Naive thymus-derived CD4-positive, alpha-beta T cell (primary cell): ENCODE measurements around the gene PRDM16. TPM values are rescaled to one million over a fixed set of nuclear protein-coding genes. Genes with fewer than 3 reads are reported as not detected.

Experiments
- ATAC-seq: fragments of 150-1000 bp; cut with Tn5 transposase; 2 replicates; pipeline ENCODE4 v1.10.0; 2021; ENCODE audit warnings: mild to moderate bottlenecking, moderate library complexity
- CTCF ChIA-PET: fragments of 350-600 bp; sonication (Branson Sonifier 250); formaldehyde crosslinking; loops from one replicate; lab custom pipeline; 2021; ENCODE audit warnings: antibody characterized with exemption; lab: Charles Lee
- POLR2A ChIA-PET: fragments of 350-600 bp; sonication (Branson Sonifier 250); formaldehyde crosslinking; loops from one replicate; lab custom pipeline; 2021; ENCODE audit warnings: antibody characterized with exemption, inconsistent platforms; lab: Charles Lee
- DNase-seq, 9 donors: peaks; one replicate each; pipeline versions ENCODE4 v3.0.0 to v3.0.0-alpha.2; 2020 to 2022; ENCODE audit warnings: mixed read lengths in 1 of 9
- H3K27ac ChIP-seq: one replicate; pipeline ENCODE4 v1.7.0; 2013; ENCODE audit warnings: mild to moderate bottlenecking, low read depth, low read length, moderate library complexity
- H3K27me3 ChIP-seq, 2 donors: one replicate each; pipeline ENCODE4 v1.7.0; 2013; ENCODE audit warnings: low read length in 2 of 2, mild to moderate bottlenecking in 2 of 2, moderate library complexity in 2 of 2; ENCODE audit not compliant: control insufficient read depth in 2 of 2, insufficient read depth in 2 of 2
- H3K36me3 ChIP-seq, 3 experiments: 1 replicate in 2 of 3; 2 replicates in 1 of 3; pipeline ENCODE4 v1.7.0; 2013; ENCODE audit warnings: low read length in 3 of 3, mild to moderate bottlenecking in 3 of 3, moderate library complexity in 1 of 3; ENCODE audit not compliant: insufficient read depth in 3 of 3, control insufficient read depth in 2 of 3
- H3K4me1 ChIP-seq, 2 donors: one replicate each; pipeline ENCODE4 v1.7.0; 2013; ENCODE audit warnings: low read length in 2 of 2, mild to moderate bottlenecking in 2 of 2, moderate library complexity in 1 of 2; ENCODE audit not compliant: control insufficient read depth in 2 of 2, insufficient read depth in 2 of 2
- H3K4me3 ChIP-seq: 2 replicates; pipeline ENCODE4 v1.7.0; 2013; ENCODE audit warnings: mild to moderate bottlenecking, low read length
- H3K9me3 ChIP-seq, 3 experiments: 1 replicate in 2 of 3; 2 replicates in 1 of 3; pipeline ENCODE4 v1.7.0; 2013; ENCODE audit warnings: low read length in 3 of 3; ENCODE audit not compliant: control insufficient read depth in 2 of 3
- H3K27ac Mint-ChIP-seq, 9 donors: one replicate each; pipeline ENCODE4 v1.8.0; 2020 to 2022; ENCODE audit warnings: mixed read lengths in 9 of 9, mild to moderate bottlenecking in 8 of 9, moderate library complexity in 5 of 9, inconsistent platforms in 2 of 9
- H3K27me3 Mint-ChIP-seq, 5 donors: one replicate each; pipeline ENCODE4 v1.8.0; 2021 to 2022; ENCODE audit warnings: mixed read lengths in 5 of 5, mild to moderate bottlenecking in 1 of 5
- H3K36me3 Mint-ChIP-seq, 5 donors: one replicate each; pipeline ENCODE4 v1.8.0; 2020 to 2022; ENCODE audit warnings: mixed read lengths in 5 of 5, mild to moderate bottlenecking in 3 of 5, inconsistent platforms in 1 of 5
- H3K4me1 Mint-ChIP-seq, 7 donors: one replicate each; pipeline ENCODE4 v1.8.0; 2020 to 2022; ENCODE audit warnings: mixed read lengths in 7 of 7, mild to moderate bottlenecking in 3 of 7, inconsistent platforms in 1 of 7
- H3K4me3 Mint-ChIP-seq, 10 donors: one replicate each; pipeline ENCODE4 v1.8.0; 2020 to 2022; ENCODE audit warnings: mild to moderate bottlenecking in 10 of 10, mixed read lengths in 10 of 10, moderate library complexity in 6 of 10, inconsistent platforms in 2 of 10
- H3K9me3 Mint-ChIP-seq, 11 donors: one replicate each; pipeline ENCODE4 v1.8.0; 2020 to 2022; ENCODE audit warnings: mixed read lengths in 11 of 11, mild to moderate bottlenecking in 4 of 11, inconsistent platforms in 1 of 11, moderate library complexity in 1 of 11
- intact Hi-C, 2 donors: fragments of 100-400 bp; cut with micrococcal nuclease; formaldehyde crosslinking; loops; one replicate each; pipeline ENCODE4 v1.15.1; 2023
- polyA plus RNA-seq, 2 donors: library from polyadenylated mRNA; unstranded; fragments of 300-500 nt; fragmentation: Illumina TruSeq; gene quantifications; one replicate each; pipeline ENCODE4 v1.2.3, GENCODE V29; 2021
- total RNA-seq, 6 experiments: library from RNA in 5 of 6; stranded (reverse) in 5 of 6; gene quantifications; 1 replicate in 5 of 6; 2 replicates in 1 of 6; pipeline ENCODE4 v1.2.3 and lab custom pipeline; 2021 to 2026

PRDM16 gene
- total and polyA plus RNA-seq, 7 experiments from 2014 or later: 0.05 to 0.61 (median 0.36) TPM; not detected in 2

DNA sequence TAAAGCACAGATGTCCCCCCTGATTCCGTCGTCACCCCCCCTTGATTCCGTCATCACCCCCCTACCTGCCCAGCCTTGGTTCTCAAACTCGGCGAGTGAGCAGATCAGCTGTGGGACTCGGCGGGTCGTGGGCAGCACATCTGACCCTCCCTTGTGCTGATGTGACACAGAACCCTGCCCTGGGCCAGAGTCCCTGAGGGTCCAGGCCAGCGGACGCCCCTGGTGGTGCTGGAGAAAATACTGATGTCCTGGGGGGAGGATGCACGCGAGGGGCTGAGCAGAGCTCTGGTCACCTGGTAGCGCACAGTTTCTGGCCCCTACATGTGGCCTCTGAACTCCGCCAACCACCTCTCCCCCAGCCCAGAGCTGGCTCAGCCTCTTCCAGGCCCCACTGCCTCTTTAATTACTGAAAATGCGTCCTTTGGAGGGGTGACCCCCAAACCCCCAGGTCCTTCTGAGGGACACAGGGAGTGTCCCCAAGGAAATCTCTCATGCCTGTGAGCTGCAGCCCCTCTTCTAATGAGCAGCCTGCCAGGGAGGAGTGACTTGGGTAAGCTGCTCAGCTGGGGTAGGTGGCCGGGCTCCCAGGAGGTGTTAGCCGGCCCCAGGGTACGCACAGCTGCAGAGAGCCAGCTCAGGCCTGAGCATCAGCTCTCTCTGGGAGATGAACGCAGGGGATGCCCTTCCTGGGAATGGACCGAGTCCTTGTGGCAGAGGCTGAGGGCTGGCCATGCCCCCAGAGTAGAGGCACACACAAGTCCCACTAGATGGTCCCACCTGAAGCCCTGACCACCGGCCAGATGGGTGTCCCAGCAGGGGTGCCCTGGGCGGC lies 255.9 kb downstream of the PRDM16 start:
- Mint-ChIP-seq H3K4me1 (peaks cover 0 to 3% (median 1%) of the 10 kb centered on the region in 7 donors), H3K4me3 (no peak overlapping the region), H3K36me3 (no peaks in the 10 kb centered on the region), H3K27me3 (peaks cover 0 to 22% (median 13%) of the 10 kb centered on the region in 5 donors), H3K9me3 (no peaks in the 10 kb centered on the region), H3K27ac (no peak overlapping the region)
- Histone ChIP-seq H3K4me1 (no peaks in the 10 kb centered on the region), H3K27me3 (no peaks in the 10 kb centered on the region), H3K27ac (no peak overlapping the region), H3K9me3 (no peaks in the 10 kb centered on the region), H3K36me3 (no peaks in the 10 kb centered on the region), H3K4me3 (no peak overlapping the region)
- ChIA-PET POLR2A (no interaction called here), CTCF (no interaction called here)
- intact Hi-C loops: no loop called here
- DNase-seq (no peak), ATAC-seq (no peak)

DNA sequence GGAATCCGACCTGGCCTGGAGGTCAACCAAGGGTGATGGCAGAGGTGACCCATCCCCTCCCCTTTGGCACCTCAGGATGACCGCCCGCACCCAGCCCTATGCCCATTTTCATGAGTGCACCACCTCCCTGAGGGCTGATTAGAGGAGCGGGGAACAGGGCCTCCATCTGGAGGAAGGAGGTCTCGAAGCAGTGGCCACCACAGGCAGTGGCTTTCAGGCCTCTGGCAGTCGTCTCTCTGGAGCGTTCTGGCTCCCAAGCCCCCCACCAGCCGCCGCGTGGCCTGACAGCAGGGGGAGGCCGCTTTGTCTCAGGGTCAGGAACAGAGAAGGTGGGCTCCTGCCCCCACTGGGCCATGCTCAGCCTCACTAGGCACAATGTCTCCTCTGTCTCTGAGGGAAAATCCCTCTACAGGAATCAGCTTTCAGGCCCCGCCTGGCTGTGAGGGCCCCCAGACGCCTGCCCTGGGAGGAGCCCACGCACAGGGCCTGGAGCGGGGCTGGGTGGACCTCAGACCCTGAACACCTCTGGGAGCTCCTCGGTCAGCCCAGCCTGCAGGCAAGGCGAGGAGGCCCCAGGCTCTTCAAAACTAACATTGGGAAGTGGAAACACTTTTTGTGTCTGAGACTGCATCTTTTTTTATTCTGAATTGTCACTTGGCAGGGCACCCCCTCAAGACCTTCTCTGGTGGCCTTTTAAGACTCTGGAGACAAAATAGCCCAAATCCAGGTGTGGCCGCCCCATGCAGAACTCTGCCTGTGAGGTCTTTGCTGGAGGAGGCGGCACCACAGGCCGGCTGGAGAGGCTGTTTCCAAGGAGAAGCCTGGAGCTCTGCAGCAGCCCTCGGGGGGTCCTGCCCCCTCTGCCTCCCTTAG lies 257.7 kb downstream of the PRDM16 start:
- H3K36me3 Mint-ChIP-seq: no peaks in the 10 kb centered on the region
- peaks cover 0 to 22% (median 13%) of the 10 kb centered on the region in 5 donors for H3K27me3 Mint-ChIP-seq
- CTCF ChIA-PET: no interaction called here

DNA sequence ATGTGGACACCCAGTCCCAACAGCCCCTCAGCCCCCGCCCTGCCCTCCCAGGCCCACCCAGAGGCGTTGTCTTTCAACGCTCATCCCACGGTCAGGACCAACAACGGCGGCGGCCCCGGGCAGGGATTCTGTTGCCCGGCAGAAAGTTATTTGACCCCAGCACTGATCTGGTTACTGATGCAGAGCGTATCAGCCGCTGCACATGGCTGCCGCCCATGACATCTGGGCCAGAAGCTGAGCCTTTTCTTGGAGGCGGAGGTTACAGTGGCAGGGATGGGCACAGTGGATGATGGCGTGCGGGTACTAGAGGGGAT lies 258.3 kb downstream of the PRDM16 start:
- Histone ChIP-seq H3K4me1 (no peaks in the 10 kb centered on the region), H3K9me3 (no peaks in the 10 kb centered on the region), H3K36me3 (no peaks in the 10 kb centered on the region), H3K27me3 (no peaks in the 10 kb centered on the region), H3K4me3 (no peak overlapping the region), H3K27ac (no peak overlapping the region)
- no peaks in the 10 kb centered on the region for H3K9me3 Mint-ChIP-seq
- intact Hi-C loops: no loop called here
- no peak for DNase-seq
- H3K27me3 Mint-ChIP-seq: peaks cover 0 to 22% (median 13%) of the 10 kb centered on the region in 5 donors
- no peak for ATAC-seq
- H3K36me3 Mint-ChIP-seq: no peaks in the 10 kb centered on the region
- H3K4me1 Mint-ChIP-seq: peaks cover 0 to 1% (median 0%) of the 10 kb centered on the region in 7 donors
- H3K27ac Mint-ChIP-seq: no peak overlapping the region
- ChIA-PET CTCF (no interaction called here), POLR2A (no interaction called here)
- no peak overlapping the region for H3K4me3 Mint-ChIP-seq

More for the DNA sequence above, 257.7 kb downstream of the PRDM16 start:
- ATAC-seq (no peak), DNase-seq (no peak)
- POLR2A ChIA-PET: no interaction called here
- no peaks in the 10 kb centered on the region for H3K36me3 ChIP-seq
- no peaks in the 10 kb centered on the region for H3K9me3 ChIP-seq
- H3K4me3 ChIP-seq: no peak overlapping the region
- no peak overlapping the region for H3K4me3 Mint-ChIP-seq
- intact Hi-C loops: no loop called here
- H3K27ac Mint-ChIP-seq: no peak overlapping the region
- no peak overlapping the region for H3K27ac ChIP-seq
- peaks cover 0 to 1% (median 0%) of the 10 kb centered on the region in 7 donors for H3K4me1 Mint-ChIP-seq
- H3K27me3 ChIP-seq: no peaks in the 10 kb centered on the region
- no peaks in the 10 kb centered on the region for H3K4me1 ChIP-seq
- no peaks in the 10 kb centered on the region for H3K9me3 Mint-ChIP-seq

DNA sequence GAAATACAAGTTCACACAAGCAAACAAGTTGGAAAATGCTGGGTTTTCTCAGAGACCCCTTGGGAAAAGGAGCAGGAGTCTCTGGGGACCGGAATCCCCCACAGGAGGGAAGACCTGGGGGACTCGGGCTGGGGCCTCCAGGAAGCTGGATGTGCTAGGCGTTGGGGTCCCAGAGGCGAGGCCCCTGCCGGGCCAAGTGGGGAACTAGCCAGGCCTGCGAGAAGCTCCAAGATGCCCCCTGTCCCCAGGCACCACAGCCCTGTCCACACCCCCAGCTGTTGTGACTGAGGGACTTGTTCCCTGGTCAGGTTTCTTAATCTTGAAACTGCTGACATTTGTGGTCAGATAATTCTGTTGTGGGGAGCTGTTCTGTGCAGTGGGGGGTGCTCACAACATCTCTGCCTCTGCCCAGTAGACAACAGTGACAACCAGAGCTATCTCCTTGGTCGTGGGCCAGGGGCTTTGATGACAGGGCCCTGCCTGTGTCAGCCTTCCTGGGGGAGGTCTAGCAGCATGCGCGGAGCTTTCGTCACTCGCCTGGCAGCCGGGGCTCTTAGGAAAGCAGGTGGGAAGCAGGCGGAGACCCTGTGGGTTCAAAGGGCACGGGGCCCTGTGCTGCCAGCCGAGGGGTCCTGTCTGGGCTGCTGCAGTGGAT lies 259.1 kb downstream of the PRDM16 start:
- Mint-ChIP-seq H3K27ac (no peak overlapping the region), H3K9me3 (peaks cover 0 to 2% (median 0%) of the 10 kb centered on the region in 11 donors), H3K36me3 (no peaks in the 10 kb centered on the region), H3K27me3 (peaks cover 0 to 23% (median 17%) of the 10 kb centered on the region in 5 donors), H3K4me1 (peaks cover 0 to 1% (median 0%) of the 10 kb centered on the region in 7 donors), H3K4me3 (no peak overlapping the region)
- no peak overlapping the region for H3K4me3 ChIP-seq
- H3K36me3 ChIP-seq: no peaks in the 10 kb centered on the region
- H3K9me3 ChIP-seq: no peaks in the 10 kb centered on the region
- intact Hi-C loops: no loop called here
- ChIA-PET POLR2A (no interaction called here), CTCF (no interaction called here)
- no peaks in the 10 kb centered on the region for H3K4me1 ChIP-seq
- DNase-seq: no peak
- no peak overlapping the region for H3K27ac ChIP-seq
- no peak for ATAC-seq
- no peaks in the 10 kb centered on the region for H3K27me3 ChIP-seq

DNA sequence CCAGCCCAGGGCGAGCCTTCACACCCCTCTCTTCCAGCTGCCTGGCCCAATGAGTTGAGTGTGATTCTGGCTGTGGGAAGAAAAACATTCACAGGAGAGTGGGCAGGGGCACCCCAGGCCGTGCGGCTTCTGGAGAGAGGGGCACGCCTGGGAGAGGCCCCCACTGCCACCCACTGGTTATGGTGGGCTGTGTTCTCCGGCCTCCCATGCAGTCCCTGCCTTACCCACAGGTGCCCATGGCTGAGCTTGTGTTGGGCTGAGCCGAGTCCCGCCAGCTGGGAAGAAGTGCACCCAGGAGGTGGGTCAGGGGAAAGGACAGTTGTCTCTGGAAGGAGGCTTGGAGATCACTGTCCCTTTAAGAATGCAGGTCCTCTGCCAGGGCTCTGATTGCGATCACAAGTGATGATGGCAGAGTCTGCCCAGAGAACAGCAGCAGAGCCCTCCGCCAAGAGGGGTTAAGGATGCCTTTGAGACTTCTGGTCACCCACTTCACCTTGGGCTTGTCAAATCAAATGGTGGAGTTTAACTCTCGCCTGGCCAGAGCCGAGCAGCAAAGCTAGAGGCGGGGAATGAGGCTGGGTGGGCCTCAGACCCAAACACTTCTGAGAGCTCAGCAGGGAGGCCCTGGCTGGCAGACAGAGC lies 260.8 kb downstream of the PRDM16 start:
- no peak overlapping the region for H3K4me3 ChIP-seq
- Mint-ChIP-seq H3K27ac (no peak overlapping the region), H3K4me3 (no peak overlapping the region), H3K4me1 (peaks cover 0 to 1% (median 0%) of the 10 kb centered on the region in 7 donors), H3K9me3 (peaks cover 0 to 2% (median 0%) of the 10 kb centered on the region in 11 donors), H3K27me3 (peaks cover 0 to 20% (median 11%) of the 10 kb centered on the region in 5 donors), H3K36me3 (no peaks in the 10 kb centered on the region)
- no peaks in the 10 kb centered on the region for H3K27me3 ChIP-seq
- H3K36me3 ChIP-seq: no peaks in the 10 kb centered on the region
- H3K9me3 ChIP-seq: no peaks in the 10 kb centered on the region
- no peak overlapping the region for H3K27ac ChIP-seq
- ChIA-PET POLR2A (no interaction called here), CTCF (no interaction called here)
- no peaks in the 10 kb centered on the region for H3K4me1 ChIP-seq
- no peak for DNase-seq
- no peak for ATAC-seq
- intact Hi-C loops: no loop called here

DNA sequence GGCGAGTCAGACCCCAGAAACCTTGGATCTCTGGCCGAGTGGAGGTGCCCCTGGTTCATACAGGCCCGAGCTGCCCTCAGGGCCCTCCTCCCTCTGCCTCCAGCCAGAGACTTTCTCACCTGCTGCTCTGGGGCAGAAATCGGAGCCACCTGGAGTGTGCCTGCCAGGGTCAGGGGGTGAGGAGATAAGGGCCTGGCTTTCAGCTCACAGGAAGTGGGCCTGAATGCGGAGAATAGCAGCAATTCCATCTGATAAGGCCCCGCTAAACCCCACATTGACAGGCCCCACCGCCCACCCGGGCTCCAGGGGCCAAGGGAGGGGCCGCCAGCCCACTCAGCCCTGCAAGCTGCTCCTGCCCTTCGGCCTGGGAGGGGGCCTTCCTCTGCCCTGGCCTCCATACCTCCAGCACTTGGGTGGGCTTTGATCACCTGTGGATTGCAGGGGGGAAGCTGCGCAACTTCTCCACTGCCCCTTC lies 261.8 kb downstream of the PRDM16 start:
- H3K27ac ChIP-seq: no peak overlapping the region
- peaks cover 0 to 17% (median 8%) of the 10 kb centered on the region in 5 donors for H3K27me3 Mint-ChIP-seq
- peaks cover 0 to 1% (median 0%) of the 10 kb centered on the region in 7 donors for H3K4me1 Mint-ChIP-seq
- H3K27me3 ChIP-seq: no peaks in the 10 kb centered on the region
- ATAC-seq (no peak), DNase-seq (no peak)
- H3K4me1 ChIP-seq: no peaks in the 10 kb centered on the region
- no peak overlapping the region for H3K27ac Mint-ChIP-seq
- H3K36me3 ChIP-seq: no peaks in the 10 kb centered on the region
- H3K4me3 ChIP-seq: no peak overlapping the region
- H3K4me3 Mint-ChIP-seq: no peak overlapping the region
- intact Hi-C loops: no loop called here
- CTCF ChIA-PET: no interaction called here
- no peaks in the 10 kb centered on the region for H3K36me3 Mint-ChIP-seq
- peaks cover 0 to 2% (median 0%) of the 10 kb centered on the region in 11 donors for H3K9me3 Mint-ChIP-seq
- POLR2A ChIA-PET: no interaction called here
- no peaks in the 10 kb centered on the region for H3K9me3 ChIP-seq
